Loucy (cell line): Measurements from ENCODE around the gene CUL1.

ENCODE experiments used
- H2AFZ ChIP-seq: fragments of 200-600 bp; sonication (generic); 2 replicates; pipeline ENCODE4 v1.6.0; 2016; ENCODE audit warnings: antibody characterized with exemption, mild to moderate bottlenecking, low read length, moderate library complexity
- H3F3A ChIP-seq: fragments of 200-600 bp; 2 replicates; pipeline ENCODE4 v1.6.0; 2016; ENCODE audit warnings: antibody characterized with exemption, low read depth, mild to moderate bottlenecking
- H3K27me3 ChIP-seq: fragments of 200-600 bp; sonication (generic); 2 replicates; pipeline ENCODE4 v1.6.1; 2014; ENCODE audit warnings: low read length, mild to moderate bottlenecking; ENCODE audit not compliant: insufficient read depth, poor library complexity, severe bottlenecking
- H3K36me3 ChIP-seq: fragments of 200-600 bp; sonication (generic); 2 replicates; pipeline ENCODE4 v1.6.1; 2016; ENCODE audit warnings: low read length; ENCODE audit not compliant: insufficient read depth
- H3K4me1 ChIP-seq: fragments of 200-600 bp; sonication (generic); 2 replicates; pipeline ENCODE4 v1.5.1; 2014; ENCODE audit warnings: low read length, mild to moderate bottlenecking; ENCODE audit not compliant: insufficient read depth, poor library complexity, severe bottlenecking
- H3K4me2 ChIP-seq: fragments of 200-600 bp; sonication (generic); 2 replicates; pipeline ENCODE4 v1.6.0; 2014; ENCODE audit warnings: antibody characterized with exemption, low read length, low read depth, mild to moderate bottlenecking; ENCODE audit not compliant: poor library complexity, severe bottlenecking
- H3K4me3 ChIP-seq: fragments of 200-600 bp; sonication (generic); 2 replicates; pipeline ENCODE4 v1.5.1; 2014; ENCODE audit warnings: low read length, mild to moderate bottlenecking, mixed read lengths; ENCODE audit not compliant: poor library complexity, severe bottlenecking
- H3K79me2 ChIP-seq: fragments of 200-600 bp; sonication (generic); 2 replicates; pipeline ENCODE4 v1.6.1; 2014; ENCODE audit warnings: low read length; ENCODE audit not compliant: insufficient read depth
- H3K9ac ChIP-seq: fragments of 200-600 bp; sonication (generic); 2 replicates; pipeline ENCODE4 v1.6.0; 2014; ENCODE audit warnings: mild to moderate bottlenecking, low read depth, low read length, moderate library complexity; ENCODE audit not compliant: poor library complexity, severe bottlenecking
- H3K9me2 ChIP-seq: fragments of 200-600 bp; sonication (generic); replicated peaks from 2 replicates; pipeline ENCODE4 v1.6.1; 2016; ENCODE audit warnings: low read depth, low read length, mixed read lengths
- H3K9me3 ChIP-seq: fragments of 200-600 bp; sonication (generic); 2 replicates; pipeline ENCODE4 v1.6.1; 2014; ENCODE audit warnings: mild to moderate bottlenecking, antibody characterized with exemption, low read length, low read depth; ENCODE audit not compliant: insufficient read depth
- H4K20me1 ChIP-seq: fragments of 200-600 bp; sonication (generic); 2 replicates; pipeline ENCODE4 v1.6.0; 2014; ENCODE audit warnings: antibody characterized with exemption, low read length, mild to moderate bottlenecking; ENCODE audit not compliant: insufficient read depth, poor library complexity, severe bottlenecking
- EZH2phosphoT487 ChIP-seq: fragments of 200-600 bp; IDR thresholded peaks from 2 replicates; pipeline ENCODE4 v1.6.1; 2018; ENCODE audit warnings: antibody characterized with exemption, mild to moderate bottlenecking, moderate library complexity, borderline replicate concordance
- TF ChIP-seq, protein P1 (sequence below): fragments of 200-600 bp; sonication (generic); conservative IDR thresholded peaks from 2 replicates; pipeline ENCODE4 v1.5.1; 2014; ENCODE audit warnings: mild to moderate bottlenecking, antibody characterized with exemption, low read length

The CUL1 gene

DNA sequence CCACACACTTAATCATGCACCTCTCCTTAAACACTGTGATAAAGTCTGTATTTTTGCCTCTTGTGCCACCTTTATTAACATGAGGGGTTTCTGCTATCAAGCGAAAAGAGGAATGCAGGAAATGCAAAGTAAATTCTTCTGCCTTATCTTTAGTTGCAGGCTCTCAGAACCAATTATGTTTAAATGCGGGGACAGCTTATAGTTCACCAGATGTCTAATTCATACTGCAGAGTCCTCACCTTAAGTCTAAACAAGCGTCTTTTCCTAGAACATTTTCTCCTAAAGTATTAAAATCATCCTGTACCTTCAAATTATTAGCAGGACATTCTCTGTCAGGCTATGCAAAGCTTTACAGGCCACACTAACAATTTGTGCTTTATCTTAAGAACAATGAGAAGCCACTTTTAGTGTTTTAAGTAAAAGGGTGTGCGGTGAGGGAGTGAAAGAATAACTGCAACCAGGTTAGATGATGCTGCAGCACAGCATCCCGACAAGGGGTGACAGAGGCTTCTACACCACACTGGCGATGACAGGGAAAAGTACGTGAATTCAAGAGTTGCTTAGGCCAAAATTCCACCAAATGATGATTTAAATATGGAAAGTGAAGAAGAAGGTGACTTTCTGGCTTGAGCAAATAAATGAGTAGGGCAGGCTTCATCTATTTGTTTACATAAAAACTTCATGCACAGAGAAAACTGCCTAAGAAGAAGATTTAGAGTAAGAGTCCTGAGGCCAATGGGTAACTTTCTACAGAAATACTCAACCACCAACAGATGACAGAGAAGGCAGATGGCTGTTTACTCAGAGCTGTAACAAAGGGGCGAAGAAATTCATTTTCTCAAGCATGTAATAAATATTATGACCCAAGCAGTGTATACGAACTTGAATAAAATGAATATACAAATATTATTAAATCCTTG, 149.4 kb downstream of the CUL1 start:
- Histone ChIP-seq H3F3A (no peaks in the 10 kb centered on the region), H2AFZ (no peak overlapping the region), H3K9me3 (no peaks in the 10 kb centered on the region), H3K79me2 (no peaks in the 10 kb centered on the region), H3K4me1 (peaks cover 24% of the 10 kb centered on the region), H3K4me3 (no peak overlapping the region), H3K9ac (no peak overlapping the region), H3K27me3 (no peaks in the 10 kb centered on the region), H4K20me1 (no peaks in the 10 kb centered on the region), H3K4me2 (no peak overlapping the region), H3K36me3 (no peaks in the 10 kb centered on the region), H3K9me2 (no peaks in the 10 kb centered on the region)
- no peak for TF ChIP-seq EZH2phosphoT487
- TF ChIP-seq, protein P1, sequence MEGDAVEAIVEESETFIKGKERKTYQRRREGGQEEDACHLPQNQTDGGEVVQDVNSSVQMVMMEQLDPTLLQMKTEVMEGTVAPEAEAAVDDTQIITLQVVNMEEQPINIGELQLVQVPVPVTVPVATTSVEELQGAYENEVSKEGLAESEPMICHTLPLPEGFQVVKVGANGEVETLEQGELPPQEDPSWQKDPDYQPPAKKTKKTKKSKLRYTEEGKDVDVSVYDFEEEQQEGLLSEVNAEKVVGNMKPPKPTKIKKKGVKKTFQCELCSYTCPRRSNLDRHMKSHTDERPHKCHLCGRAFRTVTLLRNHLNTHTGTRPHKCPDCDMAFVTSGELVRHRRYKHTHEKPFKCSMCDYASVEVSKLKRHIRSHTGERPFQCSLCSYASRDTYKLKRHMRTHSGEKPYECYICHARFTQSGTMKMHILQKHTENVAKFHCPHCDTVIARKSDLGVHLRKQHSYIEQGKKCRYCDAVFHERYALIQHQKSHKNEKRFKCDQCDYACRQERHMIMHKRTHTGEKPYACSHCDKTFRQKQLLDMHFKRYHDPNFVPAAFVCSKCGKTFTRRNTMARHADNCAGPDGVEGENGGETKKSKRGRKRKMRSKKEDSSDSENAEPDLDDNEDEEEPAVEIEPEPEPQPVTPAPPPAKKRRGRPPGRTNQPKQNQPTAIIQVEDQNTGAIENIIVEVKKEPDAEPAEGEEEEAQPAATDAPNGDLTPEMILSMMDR: no peak

DNA sequence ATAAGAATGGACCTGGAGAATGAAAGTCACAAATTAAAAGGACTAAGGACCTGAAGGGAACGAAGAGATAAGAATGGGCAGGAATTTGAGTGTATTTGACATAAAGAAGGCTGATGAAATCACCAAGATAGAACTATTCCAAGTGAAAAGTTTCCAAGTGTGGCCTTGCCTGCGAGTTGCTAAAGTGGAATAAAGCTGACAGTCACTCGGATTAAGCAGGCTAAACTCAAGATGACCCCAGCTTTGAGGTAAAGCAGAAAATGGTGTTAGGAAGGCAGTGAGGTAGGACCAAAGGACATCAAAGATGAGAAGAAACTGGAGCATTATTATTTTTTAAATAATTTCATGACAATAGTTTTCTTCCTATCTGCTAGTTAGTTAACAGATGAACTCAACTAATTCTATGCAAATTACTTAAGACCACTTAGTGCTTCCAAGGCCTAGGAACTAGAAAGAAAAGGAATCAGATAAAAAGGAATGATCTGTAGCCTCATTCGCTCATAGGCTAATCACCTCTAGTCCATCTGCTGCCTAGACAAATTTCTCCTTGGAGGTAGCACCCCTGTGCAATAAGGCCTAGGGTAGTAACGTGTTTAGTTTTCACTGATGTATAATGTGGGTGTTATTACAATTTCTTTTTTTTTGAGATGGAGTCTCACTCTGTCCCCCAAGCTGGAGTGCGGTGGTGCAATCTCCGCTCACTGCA, 150.8 kb downstream of the CUL1 start:
- H4K20me1 ChIP-seq: no peaks in the 10 kb centered on the region
- H3K4me2 ChIP-seq: no peak overlapping the region
- no peak overlapping the region for H3K4me3 ChIP-seq
- no peak overlapping the region for H3K9ac ChIP-seq
- H3K36me3 ChIP-seq: no peaks in the 10 kb centered on the region
- peaks cover 24% of the 10 kb centered on the region for H3K4me1 ChIP-seq
- no peaks in the 10 kb centered on the region for H3K79me2 ChIP-seq
- H3K27me3 ChIP-seq: no peaks in the 10 kb centered on the region
- H3K9me3 ChIP-seq: no peaks in the 10 kb centered on the region
- TF ChIP-seq, protein P1: no peak
- TF ChIP-seq EZH2phosphoT487: no peak
- H3F3A ChIP-seq: no peaks in the 10 kb centered on the region
- no peaks in the 10 kb centered on the region for H3K9me2 ChIP-seq
- no peak overlapping the region for H2AFZ ChIP-seq

DNA sequence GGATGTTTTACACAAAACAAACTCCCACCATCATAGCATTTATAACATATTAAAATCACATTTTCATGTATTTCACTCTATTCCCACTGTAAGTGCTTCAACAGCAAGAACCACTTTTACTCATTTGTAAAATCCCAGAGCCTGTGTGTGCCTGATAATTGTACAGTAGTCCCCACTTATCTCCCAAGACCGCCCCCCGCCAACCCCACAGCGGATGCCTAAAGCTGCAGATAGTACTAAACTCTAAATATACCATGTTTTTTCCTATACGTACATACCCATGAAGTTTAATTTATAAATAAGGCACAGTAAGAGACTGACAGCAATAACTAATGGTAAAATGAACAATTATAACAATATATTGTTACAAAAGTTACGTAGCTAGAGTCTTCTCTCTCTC, 151.9 kb downstream of the CUL1 start:
- H3K4me3 ChIP-seq: no peak overlapping the region
- no peaks in the 10 kb centered on the region for H3K9me2 ChIP-seq
- TF ChIP-seq EZH2phosphoT487: no peak
- TF ChIP-seq, protein P1: no peak
- H4K20me1 ChIP-seq: no peaks in the 10 kb centered on the region
- H3K4me1 ChIP-seq: peaks cover 23% of the 10 kb centered on the region
- no peaks in the 10 kb centered on the region for H3F3A ChIP-seq
- H2AFZ ChIP-seq: no peak overlapping the region
- no peaks in the 10 kb centered on the region for H3K36me3 ChIP-seq
- no peaks in the 10 kb centered on the region for H3K79me2 ChIP-seq
- H3K4me2 ChIP-seq: no peak overlapping the region
- no peaks in the 10 kb centered on the region for H3K27me3 ChIP-seq
- H3K9me3 ChIP-seq: no peaks in the 10 kb centered on the region
- no peak overlapping the region for H3K9ac ChIP-seq
